Hair follicle dermal papilla cell (primary cell): ENCODE measurements around the gene PYDC2. TPM values are rescaled to one million over a fixed set of nuclear protein-coding genes. Genes with fewer than 3 reads are reported as not detected.

Experiments
- small RNA-seq: library from RNA; depleted of rRNA; stranded (forward); fragments of <200 nt; gene quantifications from one replicate; pipeline ENCODE3, GENCODE V24; 2012
- total RNA-seq: library from RNA; depleted of rRNA; stranded (reverse); fragments of >200 nt; gene quantifications from 2 replicates; pipeline ENCODE4 v1.2.3, GENCODE V29; 2012

Gene PYDC2
- not detected in 2 replicates for total RNA-seq

DNA sequence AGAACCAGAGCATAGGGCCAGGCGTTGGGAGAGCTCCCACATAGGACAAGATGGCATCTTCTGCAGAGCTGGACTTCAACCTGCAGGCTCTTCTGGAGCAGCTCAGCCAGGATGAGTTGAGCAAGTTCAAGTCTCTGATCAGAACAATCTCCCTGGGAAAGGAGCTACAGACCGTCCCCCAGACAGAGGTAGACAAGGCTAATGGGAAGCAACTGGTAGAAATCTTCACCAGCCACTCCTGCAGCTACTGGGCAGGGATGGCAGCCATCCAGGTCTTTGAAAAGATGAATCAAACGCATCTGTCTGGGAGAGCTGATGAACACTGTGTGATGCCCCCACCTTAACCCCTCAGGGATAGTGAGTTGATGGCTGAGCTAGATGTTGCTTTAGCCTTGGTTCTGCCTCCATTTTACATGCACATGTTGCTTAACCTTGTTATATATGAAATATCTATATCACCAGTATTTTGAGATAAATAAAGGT lies at the start of gene PYDC2:
Gene PYDC2, plus strand, starts transcription at position 51 of the 483 bp plus-strand sequence. Its CDS starts 0 bp downstream, at position 51.

Small RNA genes within 50 kb of the gene (small RNA-seq; reads per million reads assigned to genes)
- gene PYDC2, result not detected

Other genes starting within 250 kb of the PYDC2 start
- gene CCDC50, start 131.8 kb upstream of the PYDC2 start, total RNA-seq, result 100.0 and 105 TPM in 2 replicates
- gene UTS2B, start 130.6 kb upstream of the PYDC2 start, total RNA-seq, result 0.36 and 1.3 TPM in 2 replicates